Measurements from ENCODE around the gene MYO1E.

DNA sequence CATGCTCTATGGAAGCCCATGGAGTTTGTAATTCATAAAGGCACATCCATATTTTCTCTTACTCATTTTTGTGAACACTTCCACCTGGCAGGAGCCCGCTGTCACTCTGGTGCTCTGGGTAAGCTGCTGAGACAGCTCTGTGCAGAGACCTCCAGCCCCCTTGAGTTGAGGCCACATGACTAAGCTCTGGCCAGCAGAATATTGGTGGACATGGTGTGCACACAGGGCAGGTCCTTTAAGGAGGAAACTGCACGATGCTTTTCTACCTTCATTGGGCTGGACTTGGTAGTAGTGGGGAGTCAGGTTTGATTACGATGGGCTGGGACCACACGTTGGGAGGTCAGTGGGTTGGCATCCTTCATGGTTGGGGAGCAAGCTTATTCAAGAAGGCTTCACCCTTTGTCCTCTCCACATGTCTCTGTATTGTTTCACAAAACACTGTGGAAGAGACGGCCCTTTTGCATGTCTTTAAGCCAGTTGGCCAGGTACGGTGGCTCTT, 238.7 kb downstream of the MYO1E start:
- TF ChIP-seq, protein P1, sequence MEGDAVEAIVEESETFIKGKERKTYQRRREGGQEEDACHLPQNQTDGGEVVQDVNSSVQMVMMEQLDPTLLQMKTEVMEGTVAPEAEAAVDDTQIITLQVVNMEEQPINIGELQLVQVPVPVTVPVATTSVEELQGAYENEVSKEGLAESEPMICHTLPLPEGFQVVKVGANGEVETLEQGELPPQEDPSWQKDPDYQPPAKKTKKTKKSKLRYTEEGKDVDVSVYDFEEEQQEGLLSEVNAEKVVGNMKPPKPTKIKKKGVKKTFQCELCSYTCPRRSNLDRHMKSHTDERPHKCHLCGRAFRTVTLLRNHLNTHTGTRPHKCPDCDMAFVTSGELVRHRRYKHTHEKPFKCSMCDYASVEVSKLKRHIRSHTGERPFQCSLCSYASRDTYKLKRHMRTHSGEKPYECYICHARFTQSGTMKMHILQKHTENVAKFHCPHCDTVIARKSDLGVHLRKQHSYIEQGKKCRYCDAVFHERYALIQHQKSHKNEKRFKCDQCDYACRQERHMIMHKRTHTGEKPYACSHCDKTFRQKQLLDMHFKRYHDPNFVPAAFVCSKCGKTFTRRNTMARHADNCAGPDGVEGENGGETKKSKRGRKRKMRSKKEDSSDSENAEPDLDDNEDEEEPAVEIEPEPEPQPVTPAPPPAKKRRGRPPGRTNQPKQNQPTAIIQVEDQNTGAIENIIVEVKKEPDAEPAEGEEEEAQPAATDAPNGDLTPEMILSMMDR (IDR thresholded peaks at IDR 0.05), result no peak
- no peak for TF ChIP-seq POLR2A (IDR thresholded peaks at IDR 0.05)
